Stimulated activated CD4-positive, alpha-beta T cell treated with anti-CD3 and anti-CD28 coated beads, Interleukin-1b, Interleukin-23, amount 100 ng/mL, for 24 hours (primary cell): ENCODE data around the gene ITGA11.
A peak's percentile ranks its signal among the peaks of the same experiment; 100 is the strongest.

Experiments used
- DNase-seq, 4 experiments: peaks; one replicate each; pipeline ENCODE4 v3.0.0-alpha.2; 2020; ENCODE audit warnings: low read depth in 4 of 4, low spot score in 1 of 4

The ITGA11 gene

DNA sequence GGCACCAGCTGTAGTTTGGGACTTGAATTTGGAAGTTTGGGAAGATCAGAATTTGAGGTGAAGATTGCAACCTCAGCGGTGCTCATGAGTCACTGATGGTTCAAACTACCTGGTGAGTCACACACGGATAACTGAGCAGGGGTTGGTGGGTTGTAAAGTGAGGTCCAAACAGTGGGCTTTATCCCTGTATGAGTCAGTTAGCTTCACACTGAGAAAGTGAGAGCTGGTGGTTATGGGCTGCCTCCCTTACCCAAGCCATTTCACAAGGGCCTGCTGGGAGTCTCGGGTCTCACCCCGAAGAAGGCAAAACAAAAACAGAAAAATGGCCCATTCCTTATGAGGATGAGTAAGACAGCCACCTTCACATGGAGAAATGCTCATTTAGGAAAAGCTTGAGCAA is 77.0 kb downstream of the ITGA11 start:
- DNase-seq = no peak

DNA sequence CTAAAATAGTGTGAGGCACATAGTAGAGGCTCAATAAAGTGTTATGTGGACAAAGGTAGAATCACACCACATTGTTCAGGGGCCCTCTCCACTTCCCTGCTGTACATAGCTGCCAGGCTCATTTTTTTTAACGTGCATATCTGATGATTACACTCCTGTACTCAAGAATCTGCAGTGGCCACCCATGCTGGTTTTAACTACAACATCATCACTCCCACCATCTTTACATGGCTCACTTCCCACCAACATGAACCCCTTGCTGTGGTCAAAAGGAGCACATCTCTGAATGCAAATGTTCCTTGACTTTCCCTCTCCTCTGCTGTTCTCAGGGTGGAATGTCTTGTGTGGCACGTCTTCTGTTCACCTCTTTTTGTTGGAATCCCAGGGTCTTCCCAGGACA is 77.7 kb downstream of the ITGA11 start:
- DNase-seq = no peak

- DNase-seq = no peak
These were observed 78.4 kb downstream of the ITGA11 start for GRCh38 chr15:68353421-68354135.

DNA sequence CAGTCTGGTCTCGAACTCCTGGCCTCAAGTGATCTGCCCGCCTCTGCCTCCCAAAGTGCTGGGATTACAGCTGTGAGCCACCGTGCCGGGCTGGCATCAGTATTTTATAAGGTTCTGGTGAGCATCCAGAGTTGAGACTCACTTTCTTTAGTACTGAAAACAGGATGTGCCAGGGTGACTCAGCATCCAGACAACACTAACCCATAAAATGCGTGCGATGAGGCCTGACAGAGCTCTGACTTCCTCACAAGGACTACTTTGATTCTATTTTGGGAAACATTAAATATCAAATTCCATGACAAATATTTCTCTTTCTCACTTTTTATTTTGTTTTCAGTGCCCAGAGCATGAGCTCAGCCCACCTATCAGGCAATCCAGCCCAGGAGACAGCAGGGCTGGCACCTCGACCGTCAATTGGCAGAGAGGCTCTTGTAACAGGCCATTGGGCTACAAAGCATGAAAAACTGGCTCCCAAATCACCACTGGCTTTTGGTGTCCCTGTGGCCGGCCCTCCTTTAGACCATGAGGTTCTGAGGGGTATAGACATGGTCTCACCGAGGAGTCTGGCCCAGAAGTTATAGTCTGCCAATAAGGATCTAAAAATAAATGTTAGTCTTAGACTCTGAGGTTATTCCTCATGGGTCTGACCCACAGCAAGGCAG is 79.4 kb downstream of the ITGA11 start:
- DNase-seq = peak in 2 of 4 experiments; percentile 20 to 21

DNA sequence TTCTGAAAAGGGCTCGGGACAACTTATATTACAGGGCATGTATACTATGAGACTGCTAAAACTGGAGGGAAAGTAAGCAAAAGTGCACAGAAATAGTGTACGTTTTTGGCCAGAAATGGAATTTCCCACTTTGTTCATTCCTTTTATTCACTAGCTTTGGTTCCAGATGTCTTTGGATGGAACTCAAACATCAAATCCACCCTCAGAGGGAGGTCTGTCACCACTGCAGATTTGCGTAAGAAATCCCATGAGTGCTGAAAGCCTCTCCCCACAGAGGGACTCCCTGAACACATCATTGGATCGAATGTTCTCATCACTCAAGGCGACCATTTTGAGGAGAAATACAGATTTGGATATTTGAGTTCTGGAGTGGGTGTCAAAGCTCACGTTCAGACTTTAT is 82.8 kb downstream of the ITGA11 start:
- no peak for DNase-seq

DNA sequence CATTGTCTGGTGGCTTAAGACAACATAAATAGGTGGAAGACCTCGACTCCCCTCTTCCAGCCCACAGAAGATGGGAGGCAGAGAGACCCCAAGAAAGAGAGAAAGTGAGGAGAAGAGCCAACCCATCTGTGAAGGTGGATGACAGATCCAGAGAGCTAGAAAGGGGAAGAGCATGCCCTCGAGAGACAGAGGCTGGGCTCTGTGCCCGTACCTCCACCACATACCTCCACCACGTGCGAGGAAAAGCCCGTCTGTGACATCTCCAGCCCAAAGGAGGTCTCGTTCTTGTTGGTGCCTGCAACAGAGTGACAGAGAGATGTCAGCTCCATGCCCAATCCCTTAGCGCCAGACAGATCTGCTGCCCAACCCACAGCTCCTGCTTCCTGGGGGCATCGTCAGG is 83.4 kb downstream of the ITGA11 start:
- no peak for DNase-seq

DNA sequence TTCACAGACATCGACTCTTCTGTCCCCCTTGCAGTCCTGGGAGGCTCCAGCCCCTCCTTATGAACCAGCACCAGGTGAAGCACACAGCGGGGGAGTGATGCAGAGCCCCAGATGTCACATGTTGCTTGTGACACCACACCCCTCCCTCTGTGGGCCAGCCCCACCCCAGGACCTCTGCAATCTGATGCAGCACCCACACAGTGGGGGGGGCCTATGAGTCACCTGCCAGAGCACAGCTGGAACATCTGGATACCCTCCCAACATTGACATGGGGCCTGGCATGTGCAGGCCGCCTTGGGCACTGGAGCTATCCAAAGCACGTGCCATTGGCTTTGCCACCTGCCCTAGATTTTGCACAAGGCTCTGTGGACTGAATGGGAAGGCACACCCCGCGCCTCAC is 83.9 kb downstream of the ITGA11 start:
- DNase-seq = peak in 1 of 4 experiments; percentile 6

GRCh38 chr15:68347392-68347791 is 84.6 kb downstream of the ITGA11 start:
- DNase-seq = no peak

DNA sequence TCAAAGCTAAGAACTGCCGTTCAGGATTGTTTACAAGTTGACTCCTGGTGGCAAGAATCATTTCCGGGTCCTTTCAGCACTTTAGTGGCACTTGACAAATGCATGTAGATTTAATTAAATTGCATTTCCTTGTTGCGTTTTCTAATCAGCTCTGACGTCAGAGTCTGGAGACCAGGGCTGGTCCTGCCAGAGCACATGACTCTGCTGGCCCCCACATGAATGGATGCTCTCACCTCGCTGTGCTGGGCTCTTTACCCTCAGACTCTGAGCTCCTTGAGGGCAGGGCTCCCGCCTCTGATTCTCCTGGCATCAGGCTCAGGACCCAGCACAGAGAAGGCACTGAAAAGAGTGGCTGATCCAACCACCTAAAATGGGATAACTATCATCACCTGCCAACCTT is 85.0 kb downstream of the ITGA11 start:
- no peak for DNase-seq

DNA sequence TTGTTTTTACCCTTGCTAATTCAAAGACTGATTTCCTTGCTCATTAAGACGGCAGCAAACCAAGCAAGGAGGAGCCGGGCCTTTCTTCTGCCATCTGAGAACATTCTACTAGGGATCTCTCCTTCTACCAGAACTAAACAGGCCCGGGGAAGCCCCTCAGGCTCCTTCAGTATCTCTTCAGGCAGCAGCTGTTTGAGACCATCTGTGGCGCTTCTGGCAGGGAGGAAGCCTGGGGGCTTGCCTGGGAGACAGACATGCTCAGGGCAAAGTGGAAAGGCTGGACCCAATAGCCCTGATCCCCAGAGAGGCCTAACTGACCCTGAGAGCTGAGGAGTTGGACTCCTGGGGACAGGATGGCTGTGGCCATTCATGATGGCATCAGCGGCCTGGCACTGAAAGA is 86.5 kb downstream of the ITGA11 start:
- DNase-seq = no peak

DNA sequence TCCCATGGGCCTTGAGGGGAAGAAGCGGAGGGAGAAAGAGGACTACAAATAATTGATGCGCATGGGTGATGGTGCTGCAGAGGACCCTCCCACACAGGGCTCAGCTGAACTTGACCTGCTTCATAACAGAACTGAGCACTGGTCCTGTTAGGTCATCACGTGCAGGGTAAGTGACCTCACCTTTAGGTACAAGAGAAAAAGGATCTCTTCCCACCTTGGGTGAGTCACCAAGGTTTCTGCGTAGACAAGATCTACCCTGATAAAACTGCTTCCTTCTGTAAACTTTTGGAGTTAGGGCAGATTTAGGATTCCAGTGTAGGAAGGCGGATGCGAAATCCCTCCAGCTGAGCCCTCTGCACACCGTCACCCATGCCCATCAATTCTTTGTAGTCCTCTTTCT is 87.4 kb downstream of the ITGA11 start:
- no peak for DNase-seq

GRCh38 chr15:68343579-68344225 is 88.3 kb downstream of the ITGA11 start:
- DNase-seq = no peak

DNA sequence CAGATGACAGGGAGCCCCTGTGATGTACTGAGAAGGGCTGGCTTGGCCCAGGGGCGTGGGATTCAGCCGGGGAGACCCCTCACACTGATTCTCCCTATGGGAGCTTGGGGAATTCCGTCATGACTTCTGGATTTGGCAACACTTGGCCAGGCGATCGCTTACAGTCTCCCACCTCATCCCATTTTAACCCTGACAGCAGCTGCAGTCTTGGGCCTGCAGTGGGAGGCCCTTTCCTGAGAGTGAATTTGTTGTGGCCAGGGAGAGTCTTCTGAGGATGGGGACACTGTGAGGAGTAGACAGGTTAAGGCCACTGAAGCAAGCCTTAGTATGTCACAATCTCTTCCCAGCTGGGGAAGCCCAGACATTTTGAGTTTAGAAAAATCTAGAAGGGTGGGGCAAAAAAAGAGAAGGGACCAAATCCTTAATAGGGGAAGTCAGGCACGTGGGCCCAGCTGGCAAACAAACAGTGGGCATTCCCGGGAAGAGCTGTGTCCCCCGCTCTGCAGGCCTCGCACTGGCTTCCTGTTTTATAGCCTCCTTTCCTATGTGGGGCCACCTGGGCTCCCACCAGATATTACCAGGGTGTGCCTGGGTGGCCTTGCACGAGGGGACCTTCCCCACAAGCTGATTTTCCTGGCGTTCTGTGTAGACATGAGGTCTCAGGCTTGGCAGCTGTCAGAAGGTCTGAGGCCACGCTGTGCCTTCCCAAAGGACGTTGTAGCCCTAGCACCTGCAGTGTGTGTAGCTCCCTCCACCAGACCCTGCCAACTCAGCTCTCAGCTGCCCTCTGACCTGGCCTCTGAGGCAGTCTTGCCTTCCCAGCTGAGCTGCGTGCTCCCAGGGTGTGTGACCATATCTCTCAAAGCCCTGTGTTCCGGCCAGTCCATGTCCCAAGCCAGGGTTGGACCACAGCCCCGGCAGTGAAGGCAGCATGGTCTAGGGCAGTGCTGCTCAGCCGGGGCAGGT is 89.9 kb downstream of the ITGA11 start:
- no peak for DNase-seq

- DNase-seq = no peak
These were observed 91.0 kb downstream of the ITGA11 start for GRCh38 chr15:68340726-68341671.

- DNase-seq = no peak
These were observed 92.5 kb downstream of the ITGA11 start for GRCh38 chr15:68339481-68339880.

GRCh38 chr15:68337826-68338225 is 94.1 kb downstream of the ITGA11 start:
- DNase-seq = no peak

GRCh38 chr15:68336516-68336915 is 95.4 kb downstream of the ITGA11 start:
- no peak for DNase-seq

- DNase-seq = no peak
These were observed 96.3 kb downstream of the ITGA11 start for GRCh38 chr15:68335655-68336054.

GRCh38 chr15:68335251-68335650 is 96.7 kb downstream of the ITGA11 start:
- DNase-seq = no peak

- no peak for DNase-seq
These were observed 97.3 kb downstream of the ITGA11 start for GRCh38 chr15:68334661-68335124.
